Esophagus muscularis mucosa (tissue), 4 donors: Measurements from ENCODE around the gene RIOK1. TPM values are rescaled to one million over a fixed set of nuclear protein-coding genes. Genes with fewer than 3 reads are reported as not detected.
"Not testable (repeated sequence)": the region's sequence is repeated elsewhere in the genome, so short reads cannot be mapped to it uniquely, and the experiment has no call there.

Experiments used
- DNase-seq: peaks from one replicate; pipeline ENCODE4 v3.0.0-alpha.2; 2017; ENCODE audit errors: extremely low spot score
- H3K27ac ChIP-seq, 4 donors: fragments of 200-600 bp; sonication (generic); replicated peaks in 1 of 4; 1 replicate in 3 of 4; 2 replicates in 1 of 4; pipeline ENCODE4 v1.5.1; 2016 to 2019; ENCODE audit warnings: mild to moderate bottlenecking in 1 of 4
- H3K27me3 ChIP-seq, 4 donors: fragments of 200-600 bp; sonication (generic); one replicate each; pipeline versions ENCODE4 v1.5.1 to v1.6.0; 2016 to 2019
- H3K36me3 ChIP-seq, 4 donors: fragments of 200-600 bp; sonication (generic); one replicate each; pipeline ENCODE4 v1.5.1; 2016 to 2019
- H3K4me1 ChIP-seq, 4 donors: fragments of 200-600 bp; sonication (generic); one replicate each; pipeline ENCODE4 v1.5.1; 2016 to 2019
- H3K4me3 ChIP-seq, 4 donors: fragments of 200-600 bp; sonication (generic); 1 replicate in 2 of 4; 2 replicates in 2 of 4; pipeline ENCODE4 v1.5.1; 2016 to 2019; ENCODE audit warnings: mild to moderate bottlenecking in 4 of 4, moderate library complexity in 1 of 4
- H3K9me3 ChIP-seq, 4 donors: fragments of 200-600 bp; sonication (generic); 1 replicate in 3 of 4; 2 replicates in 1 of 4; pipeline ENCODE4 v1.5.1; 2016 to 2019
- EP300 ChIP-seq: sonication (generic); formaldehyde crosslinking; IDR thresholded peaks from one replicate; pipeline ENCODE4 v1.6.1; 2017; ENCODE audit warnings: antibody characterized with exemption
- POLR2A ChIP-seq: fragments of 450-650 bp; IDR thresholded peaks from one replicate; pipeline ENCODE4 v1.6.1; 2017; ENCODE audit warnings: antibody characterized with exemption, moderate library complexity, mild to moderate bottlenecking, low read depth
- POLR2AphosphoS5 ChIP-seq, 2 donors: sonication (generic); formaldehyde crosslinking; IDR thresholded peaks; one replicate each; pipeline ENCODE4 v1.6.1; 2017; ENCODE audit warnings: antibody characterized with exemption in 2 of 2
- WGBS: methylation state at CpG from one replicate; pipeline ENCODE4 v1.1.5; 2018; 5-methylcytosine and 5-hydroxymethylcytosine counted together
- intact Hi-C: fragments of 100-400 bp; cut with DNase I; formaldehyde crosslinking; loops from one replicate; pipeline ENCODE4 v1.15.1; 2023
- total RNA-seq, 4 donors: library from RNA; depleted of rRNA; stranded (reverse); fragments of >200 nt; gene quantifications; one replicate each; pipeline versions ENCODE4 v1.1.0 to v1.2.1, GENCODE V29; 2016
- TF ChIP-seq, protein P1 (sequence below), 3 experiments: fragments of 200-600 bp in 2 of 3; fragments of 450-650 bp in 1 of 3; sonication (generic) in 2 of 3; IDR thresholded peaks; one replicate each; pipeline ENCODE4 v1.5.1; 2017 to 2019; ENCODE audit warnings: antibody characterized with exemption in 3 of 3, mild to moderate bottlenecking in 2 of 3, moderate library complexity in 1 of 3

RIOK1 gene
- total RNA-seq: 10 to 100 TPM; 14.1 to 20.2 (median 17.5) TPM

DNA sequence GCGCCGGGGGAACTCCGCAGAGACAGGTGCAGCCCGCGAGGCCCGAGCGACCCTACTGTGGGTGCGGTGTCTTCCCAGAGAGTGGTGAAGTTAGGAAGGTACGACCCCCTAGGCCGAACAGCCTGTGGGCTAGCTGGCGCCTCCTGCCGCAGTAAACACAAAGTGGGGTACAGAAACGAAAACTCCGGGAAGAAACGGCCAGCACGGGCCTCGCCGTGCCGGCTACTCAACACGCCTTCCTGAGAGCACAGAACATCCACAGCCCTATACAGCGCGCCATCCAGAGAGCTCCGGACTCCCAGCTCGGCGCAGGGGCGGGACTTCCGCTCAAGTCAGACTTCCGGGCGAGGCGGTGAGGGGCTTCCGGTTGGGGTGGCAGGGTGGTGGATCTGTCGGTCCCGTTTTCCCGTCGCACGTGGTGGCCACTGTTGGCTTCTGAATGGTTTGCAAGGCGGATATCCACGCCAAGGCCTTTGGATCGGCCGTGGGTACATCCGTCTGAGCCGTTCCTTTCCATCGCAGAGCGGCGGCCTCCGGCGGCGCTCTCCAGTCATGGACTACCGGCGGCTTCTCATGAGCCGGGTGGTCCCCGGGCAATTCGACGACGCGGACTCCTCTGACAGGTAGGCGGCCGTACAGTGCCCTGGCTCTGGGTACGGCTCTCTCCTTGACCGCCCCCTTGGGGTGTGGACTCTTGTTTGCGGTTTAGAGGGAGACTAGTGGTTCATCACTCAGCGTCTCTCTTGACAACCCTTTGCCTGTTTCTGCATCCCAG lies at the start of gene RIOK1, which contains the start of gene CAGE1:
RIOK1 (plus strand) TSS at position 358 of the 775 bp plus-strand sequence; CDS start at position 553, 195 bp downstream.
CAGE1 (minus strand) TSS at position 292 of the 775 bp plus-strand sequence. CDS start 2,569 bp downstream, outside the sequence.
- H3K4me1 ChIP-seq: peaks cover 16 to 33% (median 30%) of the 10 kb centered on the region in 4 donors
- no peaks in the 10 kb centered on the region for H3K9me3 ChIP-seq
- peak; percentile 98 for DNase-seq
- H3K27me3 ChIP-seq: no peaks in the 10 kb centered on the region
- H3K36me3 ChIP-seq: peaks cover 0 to 17% (median 13%) of the 10 kb centered on the region in 4 donors
- peak within 1 kb of the TSS; percentile 87 to 95 (median 93) for H3K27ac ChIP-seq
- intact Hi-C loops: loop anchor here (1.0 to 10.0 kb wide), 2 partner anchors 77 to 105 kb away; no protein-coding TSS in a partner anchor
- H3K4me3 ChIP-seq: peak within 1 kb of the TSS; percentile 68 to 89 (median 84)
- 0% methylated on average over 23 of the region's 62 CpGs for WGBS
- TF ChIP-seq, protein P1, sequence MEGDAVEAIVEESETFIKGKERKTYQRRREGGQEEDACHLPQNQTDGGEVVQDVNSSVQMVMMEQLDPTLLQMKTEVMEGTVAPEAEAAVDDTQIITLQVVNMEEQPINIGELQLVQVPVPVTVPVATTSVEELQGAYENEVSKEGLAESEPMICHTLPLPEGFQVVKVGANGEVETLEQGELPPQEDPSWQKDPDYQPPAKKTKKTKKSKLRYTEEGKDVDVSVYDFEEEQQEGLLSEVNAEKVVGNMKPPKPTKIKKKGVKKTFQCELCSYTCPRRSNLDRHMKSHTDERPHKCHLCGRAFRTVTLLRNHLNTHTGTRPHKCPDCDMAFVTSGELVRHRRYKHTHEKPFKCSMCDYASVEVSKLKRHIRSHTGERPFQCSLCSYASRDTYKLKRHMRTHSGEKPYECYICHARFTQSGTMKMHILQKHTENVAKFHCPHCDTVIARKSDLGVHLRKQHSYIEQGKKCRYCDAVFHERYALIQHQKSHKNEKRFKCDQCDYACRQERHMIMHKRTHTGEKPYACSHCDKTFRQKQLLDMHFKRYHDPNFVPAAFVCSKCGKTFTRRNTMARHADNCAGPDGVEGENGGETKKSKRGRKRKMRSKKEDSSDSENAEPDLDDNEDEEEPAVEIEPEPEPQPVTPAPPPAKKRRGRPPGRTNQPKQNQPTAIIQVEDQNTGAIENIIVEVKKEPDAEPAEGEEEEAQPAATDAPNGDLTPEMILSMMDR (IDR thresholded peaks at IDR 0.05): peak in 2 of 3 experiments; percentile 5 to 7
- no peak for TF ChIP-seq EP300
- TF ChIP-seq POLR2AphosphoS5 (IDR thresholded peaks at IDR 0.05): peak; percentile 88 to 89
- TF ChIP-seq POLR2A: peak; percentile 35

DNA sequence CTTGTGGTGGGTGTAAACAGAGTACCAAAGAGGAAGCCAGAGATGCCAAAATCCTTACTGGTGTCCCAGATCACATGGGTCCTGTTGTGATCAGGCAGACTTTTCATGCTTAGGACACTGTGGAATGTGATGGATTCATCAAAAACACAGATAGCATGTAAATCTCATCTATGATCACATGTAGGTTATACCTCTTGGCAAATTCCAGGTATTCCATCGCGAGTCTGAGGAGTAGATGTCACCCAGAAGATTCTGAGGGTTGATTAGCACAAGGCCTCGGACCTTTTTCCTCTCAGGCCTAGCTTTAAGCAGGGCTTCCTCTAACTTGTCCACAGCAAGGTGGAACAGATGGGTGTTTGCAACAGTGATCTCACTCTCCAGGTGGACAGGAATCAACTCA lies 48.3 kb upstream of the RIOK1 start:
- Histone ChIP-seq H3K27me3 (peaks cover 0 to 30% (median 0%) of the 10 kb centered on the region in 4 donors), H3K9me3 (no peaks in the 10 kb centered on the region), H3K36me3 (no peaks in the 10 kb centered on the region), H3K27ac (no peak overlapping the region), H3K4me3 (no peak overlapping the region), H3K4me1 (peaks cover 0 to 4% (median 0%) of the 10 kb centered on the region in 4 donors)
- no peak for TF ChIP-seq EP300
- no peak for TF ChIP-seq POLR2AphosphoS5 (IDR thresholded peaks at IDR 0.05)
- TF ChIP-seq, protein P1 (IDR thresholded peaks at IDR 0.05): no peak
- TF ChIP-seq POLR2A: no peak
- no CpG with 5 or more reads among the region's 3 CpGs for WGBS
- intact Hi-C loops: no loop called here
- no peak for DNase-seq

DNA sequence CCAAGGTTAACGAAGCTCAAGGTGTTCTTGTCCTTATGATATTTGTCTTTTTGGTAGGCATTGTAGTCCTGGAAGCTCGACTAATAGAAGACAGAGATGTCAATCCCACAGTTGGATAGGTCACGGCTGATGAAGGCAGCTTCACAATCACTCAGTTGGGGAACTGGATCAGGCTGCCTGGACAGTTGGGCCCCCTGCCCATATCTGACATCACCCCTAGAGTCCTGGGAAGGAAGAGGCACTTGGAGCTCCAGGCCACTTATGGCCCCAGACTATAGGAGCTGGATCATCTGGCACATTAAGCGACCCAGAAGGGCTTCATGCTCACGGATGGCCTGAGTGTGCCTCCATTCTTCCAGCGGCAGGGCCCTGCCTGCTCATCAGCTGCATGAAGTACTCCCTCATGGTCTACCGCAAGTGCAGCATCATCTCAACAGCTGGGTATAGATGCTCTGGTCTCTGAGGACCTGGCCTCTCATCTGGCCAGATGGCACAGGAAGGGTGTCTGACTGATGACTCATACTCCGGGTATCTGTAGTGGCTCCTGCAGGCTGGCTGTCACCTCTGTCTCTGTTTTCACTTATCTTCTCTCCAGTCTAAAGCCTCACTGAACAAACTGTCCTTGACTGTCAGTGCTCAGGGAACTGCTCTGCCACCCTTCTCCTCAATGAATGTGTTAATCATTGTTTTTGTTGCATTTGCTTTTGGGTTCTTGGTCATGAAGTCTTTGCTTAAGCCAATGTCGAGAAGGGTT lies 47.4 kb upstream of the RIOK1 start:
- Histone ChIP-seq H3K4me3 (no peak overlapping the region), H3K36me3 (no peaks in the 10 kb centered on the region), H3K27me3 (peaks cover 0 to 30% (median 0%) of the 10 kb centered on the region in 4 donors), H3K27ac (no peak overlapping the region), H3K4me1 (peaks cover 0 to 4% (median 0%) of the 10 kb centered on the region in 4 donors), H3K9me3 (no peaks in the 10 kb centered on the region)
- TF ChIP-seq POLR2A (no peak), EP300 (no peak), POLR2AphosphoS5 (IDR thresholded peaks at IDR 0.05) (no peak)
- TF ChIP-seq, protein P1 (IDR thresholded peaks at IDR 0.05): no peak
- intact Hi-C loops: no loop called here
- WGBS: 78% methylated on average over 7 of the region's 9 CpGs
- DNase-seq: no peak

DNA sequence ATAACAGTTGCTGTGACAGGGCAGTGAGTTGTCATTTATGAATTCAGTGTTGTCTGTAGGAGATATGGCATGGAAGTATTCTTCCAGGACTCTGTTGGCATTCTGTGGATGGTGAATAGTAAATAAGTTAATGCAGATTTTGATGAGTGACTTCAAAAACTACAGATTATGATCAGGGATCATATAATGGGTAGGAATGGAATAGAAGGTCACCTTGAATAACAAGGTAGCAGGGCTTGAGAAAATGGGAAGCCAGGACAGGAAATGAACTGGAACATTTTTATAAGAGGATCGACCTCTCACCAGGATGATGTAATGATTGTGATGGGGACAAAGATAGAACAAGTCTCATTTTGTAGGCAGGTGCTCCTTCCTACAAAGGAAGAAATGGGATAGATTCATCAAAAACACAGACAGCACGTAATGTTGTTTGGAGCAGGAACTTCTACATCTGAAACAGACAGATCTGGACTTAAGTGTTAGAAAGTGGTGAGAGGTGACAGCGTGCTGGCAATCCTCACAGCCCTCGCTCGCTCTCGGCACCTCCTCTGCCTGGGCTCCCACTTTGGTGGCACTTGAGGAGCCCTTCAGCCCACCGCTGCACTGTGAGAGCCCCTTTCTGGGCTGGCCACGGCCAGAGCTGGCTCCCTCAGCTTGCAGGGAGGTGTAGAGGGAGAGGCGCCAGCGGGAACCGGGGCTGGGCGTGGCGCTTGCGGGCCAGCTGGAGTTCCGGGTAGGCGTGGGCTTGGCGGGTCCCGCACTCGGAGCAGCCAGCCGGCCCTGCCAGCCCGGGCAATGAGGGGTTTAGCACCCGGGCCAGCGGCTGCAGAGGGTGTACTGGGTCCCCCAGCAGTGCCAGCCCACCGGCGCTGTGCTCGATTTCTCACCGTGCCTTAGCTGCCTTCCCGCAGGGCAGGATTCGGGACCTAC lies 45.8 kb upstream of the RIOK1 start:
- Histone ChIP-seq H3K4me3 (peak overlapping the region in 1 of 4 donors; percentile 14), H3K4me1 (peaks cover 0 to 4% (median 0%) of the 10 kb centered on the region in 4 donors), H3K36me3 (no peaks in the 10 kb centered on the region), H3K9me3 (no peaks in the 10 kb centered on the region), H3K27me3 (peaks cover 0 to 30% (median 0%) of the 10 kb centered on the region in 4 donors), H3K27ac (no peak overlapping the region)
- intact Hi-C loops: no loop called here
- no peak for DNase-seq
- 82% methylated on average over 12 of the region's 29 CpGs for whole genome bisulfite sequencing
- TF ChIP-seq EP300: no peak
- TF ChIP-seq POLR2AphosphoS5 (IDR thresholded peaks at IDR 0.05): no peak
- TF ChIP-seq POLR2A: no peak
- TF ChIP-seq, protein P1 (IDR thresholded peaks at IDR 0.05): no peak

DNA sequence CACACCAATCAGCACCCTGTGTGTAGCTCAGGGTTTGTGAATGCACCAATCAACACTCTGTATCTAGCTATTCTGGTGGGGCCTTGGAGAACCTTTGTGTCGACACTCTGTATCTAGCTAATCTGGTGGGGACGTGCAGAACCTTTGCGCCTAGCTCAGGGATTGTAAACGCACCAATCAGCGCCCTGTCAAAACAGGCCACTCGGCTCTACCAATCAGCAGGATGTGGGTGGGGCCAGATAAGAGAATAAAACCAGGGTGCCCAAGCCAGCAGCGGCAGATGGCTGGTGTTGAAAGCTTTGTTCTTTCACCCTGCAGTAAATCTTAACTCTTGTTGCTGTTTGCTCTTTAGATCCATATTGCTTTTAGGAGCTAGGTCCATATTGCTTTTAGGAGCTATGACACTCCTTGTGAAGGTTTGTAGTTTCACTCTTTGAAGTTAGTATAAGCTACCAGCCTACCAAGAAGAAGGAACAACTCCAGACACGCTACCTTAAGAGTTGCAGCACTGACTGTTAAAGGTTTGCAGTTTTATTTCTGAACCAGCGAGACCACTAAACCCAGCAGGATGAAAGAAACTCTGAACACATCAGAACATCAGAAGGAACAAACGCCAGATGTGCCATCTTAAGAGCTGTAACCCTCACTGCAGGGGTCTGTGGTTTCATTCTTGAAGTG lies 44.7 kb upstream of the RIOK1 start:
- DNase-seq, H3K4me1 ChIP-seq, H3K4me3 ChIP-seq, intact Hi-C loops, H3K9me3 ChIP-seq, H3K36me3 ChIP-seq, H3K27ac ChIP-seq: not testable (repeated sequence)
- H3K27me3 ChIP-seq: peaks cover 0 to 30% (median 0%) of the 10 kb centered on the region in 4 donors
- 87% methylated on average over 10 of the region's 10 CpGs for WGBS

DNA sequence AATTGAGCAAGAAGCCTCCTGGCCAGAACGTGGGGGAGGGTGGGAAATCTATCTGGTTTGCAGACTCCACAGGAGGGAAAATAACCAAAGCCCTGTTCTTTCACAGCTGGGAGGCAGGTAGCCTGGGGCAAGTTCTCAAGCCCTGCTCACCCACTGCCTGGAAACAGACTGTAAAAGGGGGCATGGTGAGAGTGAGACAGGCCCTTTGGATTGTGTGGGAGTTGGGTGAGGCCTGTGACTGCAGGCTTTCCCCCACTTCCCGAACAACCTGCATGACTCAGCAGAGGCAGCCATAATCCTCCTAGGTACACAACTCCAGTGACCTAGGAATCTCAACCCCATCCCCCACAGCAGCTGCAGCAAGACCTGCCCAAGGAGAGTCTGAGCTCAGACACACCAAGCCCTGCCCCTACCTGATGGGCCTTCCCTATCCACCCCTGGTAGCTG lies 42.0 kb upstream of the RIOK1 start:
- H3K36me3 ChIP-seq, H3K27ac ChIP-seq, H3K4me3 ChIP-seq, DNase-seq, H3K27me3 ChIP-seq, intact Hi-C loops, H3K4me1 ChIP-seq, H3K9me3 ChIP-seq: not testable (repeated sequence)
- 66% methylated on average over 2 of the region's 2 CpGs for WGBS
